Heart left ventricle (tissue), 13 donors: ENCODE data around the gene STYXL1.

ENCODE experiments used
- POLR2A ChIP-seq, 2 donors: fragments of 450-650 bp; IDR thresholded peaks; one replicate each; pipeline ENCODE4 v1.6.1; 2017; ENCODE audit warnings: antibody characterized with exemption in 2 of 2, mild to moderate bottlenecking in 2 of 2, moderate library complexity in 2 of 2
- TF ChIP-seq, protein P1 (sequence below), 12 donors: fragments of 200-600 bp; sonication (generic) in 4 of 12; IDR thresholded peaks; one replicate each; pipeline versions ENCODE4 v1.5.0 to v1.8.0; 2018 to 2022; ENCODE audit warnings: antibody characterized with exemption in 12 of 12, mild to moderate bottlenecking in 5 of 12
- donor health status: ischemic (EF 13 %, LVEDD 7.1; RV severe dilation, severe dysfunction).
- donor health status: DM: no; HTN: yes; CAD: no.
- donor health status: DM: no; HTN: no; CAD: no.
- donor health status: ischemic (EF 25% LVEDD 6.9; RV normal size, moderate dysfunction).
- donor health status: ischemic (EF 25% LVEDD 5.7; RV mildly dilated, moderate dysfunction).
- donor health status: ischemic (EF 35%, LVEDD 5.7; RV mildly dilated, moderate dysfunction).
- donor health status: nonischemic (EF 11% LVEDD 7.7; RV severe dilation, severe dysfunction).
- donor health status: DM: yes; HTN: yes; CAD: no.
- donor health status: PGD.
- donor health status: ischemic (EF 29% LVEDD 5.4; RV normal size, mild dysfunction).
- donor health status: nonischemic (EF 23%, LVEDD 6.1; RV moderate dilation, normal function).

DNA sequence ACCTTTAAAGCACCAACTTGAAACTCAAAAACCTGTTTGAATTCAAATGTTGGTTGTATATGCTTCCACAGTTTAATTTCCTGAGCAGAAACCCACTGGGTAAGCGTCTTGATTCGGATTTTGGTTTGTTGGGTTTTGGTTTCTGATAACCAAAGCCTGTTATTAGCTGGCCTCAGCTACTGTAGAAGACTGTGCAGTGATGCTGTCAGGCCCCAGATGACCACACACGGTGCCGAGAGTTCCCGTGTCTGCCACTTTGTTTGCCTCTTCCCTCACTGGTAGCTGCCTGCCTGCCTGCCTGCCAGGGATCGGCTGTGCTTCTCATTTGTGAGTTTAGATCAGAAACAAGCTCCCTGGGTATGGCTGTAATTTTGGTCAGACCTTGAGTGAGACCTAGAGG is 5.7 kb upstream of the STYXL1 start:
- TF ChIP-seq, protein P1, sequence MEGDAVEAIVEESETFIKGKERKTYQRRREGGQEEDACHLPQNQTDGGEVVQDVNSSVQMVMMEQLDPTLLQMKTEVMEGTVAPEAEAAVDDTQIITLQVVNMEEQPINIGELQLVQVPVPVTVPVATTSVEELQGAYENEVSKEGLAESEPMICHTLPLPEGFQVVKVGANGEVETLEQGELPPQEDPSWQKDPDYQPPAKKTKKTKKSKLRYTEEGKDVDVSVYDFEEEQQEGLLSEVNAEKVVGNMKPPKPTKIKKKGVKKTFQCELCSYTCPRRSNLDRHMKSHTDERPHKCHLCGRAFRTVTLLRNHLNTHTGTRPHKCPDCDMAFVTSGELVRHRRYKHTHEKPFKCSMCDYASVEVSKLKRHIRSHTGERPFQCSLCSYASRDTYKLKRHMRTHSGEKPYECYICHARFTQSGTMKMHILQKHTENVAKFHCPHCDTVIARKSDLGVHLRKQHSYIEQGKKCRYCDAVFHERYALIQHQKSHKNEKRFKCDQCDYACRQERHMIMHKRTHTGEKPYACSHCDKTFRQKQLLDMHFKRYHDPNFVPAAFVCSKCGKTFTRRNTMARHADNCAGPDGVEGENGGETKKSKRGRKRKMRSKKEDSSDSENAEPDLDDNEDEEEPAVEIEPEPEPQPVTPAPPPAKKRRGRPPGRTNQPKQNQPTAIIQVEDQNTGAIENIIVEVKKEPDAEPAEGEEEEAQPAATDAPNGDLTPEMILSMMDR (IDR thresholded peaks at IDR 0.05) = no peak
- no peak for TF ChIP-seq POLR2A (IDR thresholded peaks at IDR 0.05)
